ENCODE results near the gene MRGPRD.

The MRGPRD gene

DNA sequence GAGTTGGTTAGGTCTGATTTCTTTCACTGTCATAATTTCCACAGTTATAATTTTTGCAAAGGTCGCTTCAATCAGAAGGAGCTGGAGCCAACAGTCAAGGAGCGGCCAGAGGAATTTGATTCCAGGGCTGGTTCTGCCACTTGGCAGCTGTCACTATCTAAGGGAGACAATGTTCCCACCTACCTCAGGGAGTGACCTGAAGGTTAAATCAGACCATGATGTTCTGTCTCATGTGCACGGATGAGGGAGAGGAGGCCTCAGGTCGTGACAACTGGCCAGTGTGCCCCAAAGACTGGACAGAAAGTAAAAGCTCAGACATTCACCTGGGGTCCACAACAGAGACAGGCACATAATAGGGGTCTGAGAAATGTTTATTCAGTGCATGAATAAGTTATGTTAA lies 7.6 kb downstream of the MRGPRD start:
- H3K4me2 ChIP-seq (ENCODE audit: insufficient read depth, low read length), result no peak overlapping the region
- no peak overlapping the region for H3K27ac ChIP-seq (ENCODE audit: low read length)
- no peak overlapping the region for H3K9ac ChIP-seq (ENCODE audit: low read depth, low read length)
- H3K27me3 ChIP-seq (ENCODE audit: insufficient read depth, low read length, poor library complexity), result no peaks in the 10 kb centered on the region
- H2AFZ ChIP-seq (ENCODE audit: low read depth, low read length), result no peak overlapping the region
- no peaks in the 10 kb centered on the region for H3K36me3 ChIP-seq (ENCODE audit: insufficient read depth, low read length)
- H3K79me2 ChIP-seq (ENCODE audit: insufficient read depth, low read length), result no peaks in the 10 kb centered on the region
- H3K4me3 ChIP-seq (ENCODE audit: low read depth in 1 of 2, low read length in 2 of 2), result no peak overlapping the region
- DNase-seq (no peak), ATAC-seq (ENCODE audit: insufficient read depth, low read depth) (no peak)
- H3K4me1 ChIP-seq (ENCODE audit: insufficient read depth, low read length), result no peaks in the 10 kb centered on the region
- TF ChIP-seq, protein P1, sequence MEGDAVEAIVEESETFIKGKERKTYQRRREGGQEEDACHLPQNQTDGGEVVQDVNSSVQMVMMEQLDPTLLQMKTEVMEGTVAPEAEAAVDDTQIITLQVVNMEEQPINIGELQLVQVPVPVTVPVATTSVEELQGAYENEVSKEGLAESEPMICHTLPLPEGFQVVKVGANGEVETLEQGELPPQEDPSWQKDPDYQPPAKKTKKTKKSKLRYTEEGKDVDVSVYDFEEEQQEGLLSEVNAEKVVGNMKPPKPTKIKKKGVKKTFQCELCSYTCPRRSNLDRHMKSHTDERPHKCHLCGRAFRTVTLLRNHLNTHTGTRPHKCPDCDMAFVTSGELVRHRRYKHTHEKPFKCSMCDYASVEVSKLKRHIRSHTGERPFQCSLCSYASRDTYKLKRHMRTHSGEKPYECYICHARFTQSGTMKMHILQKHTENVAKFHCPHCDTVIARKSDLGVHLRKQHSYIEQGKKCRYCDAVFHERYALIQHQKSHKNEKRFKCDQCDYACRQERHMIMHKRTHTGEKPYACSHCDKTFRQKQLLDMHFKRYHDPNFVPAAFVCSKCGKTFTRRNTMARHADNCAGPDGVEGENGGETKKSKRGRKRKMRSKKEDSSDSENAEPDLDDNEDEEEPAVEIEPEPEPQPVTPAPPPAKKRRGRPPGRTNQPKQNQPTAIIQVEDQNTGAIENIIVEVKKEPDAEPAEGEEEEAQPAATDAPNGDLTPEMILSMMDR (IDR thresholded peaks at IDR 0.05; ENCODE audit: borderline replicate concordance, extremely low read depth, low read length, poor library complexity, severe bottlenecking), result no peak
- no peak for TF ChIP-seq EZH2 (IDR thresholded peaks at IDR 0.05; ENCODE audit: borderline replicate concordance, low read depth, low read length, severe bottlenecking)
- no peaks in the 10 kb centered on the region for H3K9me3 ChIP-seq (ENCODE audit: insufficient read depth, low read length, severe bottlenecking)
- no peaks in the 10 kb centered on the region for H4K20me1 ChIP-seq (ENCODE audit: insufficient read depth, low read length)

DNA sequence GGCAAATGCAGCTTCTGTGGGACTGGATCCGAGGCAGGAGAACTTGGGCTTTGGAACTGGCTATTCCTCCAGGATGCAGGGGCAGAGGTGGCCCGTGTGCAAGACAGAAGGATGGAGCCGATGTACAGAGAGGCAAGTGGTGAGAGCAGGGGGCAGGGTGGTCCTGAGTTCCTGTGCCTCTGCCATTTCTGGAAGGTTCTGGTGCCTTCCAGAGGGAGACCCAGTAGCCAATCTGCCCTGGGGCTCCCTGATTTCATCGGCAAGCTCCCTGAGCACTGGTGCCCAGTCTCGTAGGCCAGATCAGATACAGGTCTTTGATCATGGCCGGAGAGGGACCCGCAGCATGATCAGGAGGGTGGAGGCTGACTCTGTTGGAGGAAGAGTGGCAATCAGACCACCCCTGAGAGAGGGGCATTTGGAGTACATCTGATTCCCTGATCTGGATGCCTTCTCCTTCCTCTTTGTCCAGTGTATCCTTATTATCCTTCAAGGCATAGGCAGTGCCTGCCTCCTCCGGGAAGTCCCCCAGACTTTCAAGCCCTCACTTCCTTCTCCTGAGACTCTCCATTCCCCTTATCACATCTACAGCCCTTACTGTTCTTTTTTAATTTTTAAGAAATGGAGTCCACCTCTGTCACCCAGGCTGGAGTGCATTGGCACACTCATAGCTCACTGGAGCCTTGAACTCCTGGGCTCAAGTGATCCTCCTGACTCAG lies 9.7 kb downstream of the MRGPRD start:
- H3K27ac ChIP-seq (ENCODE audit: low read length), result no peak overlapping the region
- no peaks in the 10 kb centered on the region for H3K27me3 ChIP-seq (ENCODE audit: insufficient read depth, low read length, poor library complexity)
- no peaks in the 10 kb centered on the region for H4K20me1 ChIP-seq (ENCODE audit: insufficient read depth, low read length)
- H3K9ac ChIP-seq (ENCODE audit: low read depth, low read length), result no peak overlapping the region
- no peak overlapping the region for H3K4me2 ChIP-seq (ENCODE audit: insufficient read depth, low read length)
- no peak for ATAC-seq (ENCODE audit: insufficient read depth, low read depth)
- H3K9me3 ChIP-seq (ENCODE audit: insufficient read depth, low read length, severe bottlenecking), result no peaks in the 10 kb centered on the region
- H2AFZ ChIP-seq (ENCODE audit: low read depth, low read length), result no peak overlapping the region
- H3K4me1 ChIP-seq (ENCODE audit: insufficient read depth, low read length), result no peaks in the 10 kb centered on the region
- no peaks in the 10 kb centered on the region for H3K36me3 ChIP-seq (ENCODE audit: insufficient read depth, low read length)
- no peaks in the 10 kb centered on the region for H3K79me2 ChIP-seq (ENCODE audit: insufficient read depth, low read length)
- no peak for DNase-seq
- no peak overlapping the region for H3K4me3 ChIP-seq (ENCODE audit: low read depth in 1 of 2, low read length in 2 of 2)
- TF ChIP-seq EZH2 (IDR thresholded peaks at IDR 0.05; ENCODE audit: borderline replicate concordance, low read depth, low read length, severe bottlenecking), result no peak
- TF ChIP-seq, protein P1 (IDR thresholded peaks at IDR 0.05; ENCODE audit: borderline replicate concordance, extremely low read depth, low read length, poor library complexity, severe bottlenecking), result no peak

DNA sequence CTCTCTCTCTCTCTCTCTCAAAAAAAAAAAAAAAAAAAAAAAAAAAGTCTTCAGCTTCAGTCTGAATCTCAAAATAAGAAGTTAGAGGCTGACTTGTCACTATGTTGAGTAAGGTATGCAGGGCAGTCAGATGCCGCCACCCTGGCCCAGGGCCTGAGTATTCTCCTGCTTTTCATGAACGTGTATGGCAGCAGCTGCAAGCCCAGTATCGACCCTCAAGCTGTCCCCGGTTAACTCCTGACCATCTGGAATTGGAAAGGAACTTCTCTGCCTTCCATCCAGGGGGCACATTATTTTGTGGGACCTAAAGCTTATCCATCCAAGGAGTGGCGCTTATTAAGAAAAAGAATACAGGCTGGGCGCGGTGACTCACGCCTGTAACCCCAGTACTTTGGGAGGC lies 11.4 kb downstream of the MRGPRD start:
- Histone ChIP-seq H3K4me3 (ENCODE audit: low read depth in 1 of 2, low read length in 2 of 2) (no peak overlapping the region), H3K36me3 (ENCODE audit: insufficient read depth, low read length) (no peaks in the 10 kb centered on the region), H3K9ac (ENCODE audit: low read depth, low read length) (no peak overlapping the region), H2AFZ (ENCODE audit: low read depth, low read length) (no peak overlapping the region), H3K4me1 (ENCODE audit: insufficient read depth, low read length) (no peaks in the 10 kb centered on the region), H4K20me1 (ENCODE audit: insufficient read depth, low read length) (no peaks in the 10 kb centered on the region), H3K9me3 (ENCODE audit: insufficient read depth, low read length, severe bottlenecking) (no peaks in the 10 kb centered on the region), H3K4me2 (ENCODE audit: insufficient read depth, low read length) (no peak overlapping the region), H3K27ac (ENCODE audit: low read length) (no peak overlapping the region), H3K27me3 (ENCODE audit: insufficient read depth, low read length, poor library complexity) (no peaks in the 10 kb centered on the region), H3K79me2 (ENCODE audit: insufficient read depth, low read length) (no peaks in the 10 kb centered on the region)
- DNase-seq (no peak), ATAC-seq (ENCODE audit: insufficient read depth, low read depth) (no peak)
- no peak for TF ChIP-seq EZH2 (IDR thresholded peaks at IDR 0.05; ENCODE audit: borderline replicate concordance, low read depth, low read length, severe bottlenecking)
- TF ChIP-seq, protein P1 (IDR thresholded peaks at IDR 0.05; ENCODE audit: borderline replicate concordance, extremely low read depth, low read length, poor library complexity, severe bottlenecking), result no peak
